C4-2B (cell line): ENCODE results near the gene SHISA9.

Source experiments
- H3K27ac ChIP-seq: fragments of 450-650 bp; 2 replicates; pipeline ENCODE4 v1.5.1; 2017
- CTCF ChIP-seq: fragments of 450-650 bp; conservative IDR thresholded peaks from 2 replicates; pipeline ENCODE4 v1.5.1; 2017; ENCODE audit warnings: mild to moderate bottlenecking
- ZFX ChIP-seq: fragments of 450-650 bp; IDR thresholded peaks from 2 replicates; pipeline ENCODE4 v1.6.1; 2017

SHISA9 gene

GRCh38 chr16:13120091-13120490, 218.7 kb downstream of the SHISA9 start:
- TF ChIP-seq ZFX (no peak), CTCF (no peak)
- H3K27ac ChIP-seq, result no peak overlapping the region

- TF ChIP-seq ZFX (no peak), CTCF (no peak)
- H3K27ac ChIP-seq, result no peak overlapping the region
Measured at GRCh38 chr16:13120557-13120956, 219.2 kb downstream of the SHISA9 start.

DNA sequence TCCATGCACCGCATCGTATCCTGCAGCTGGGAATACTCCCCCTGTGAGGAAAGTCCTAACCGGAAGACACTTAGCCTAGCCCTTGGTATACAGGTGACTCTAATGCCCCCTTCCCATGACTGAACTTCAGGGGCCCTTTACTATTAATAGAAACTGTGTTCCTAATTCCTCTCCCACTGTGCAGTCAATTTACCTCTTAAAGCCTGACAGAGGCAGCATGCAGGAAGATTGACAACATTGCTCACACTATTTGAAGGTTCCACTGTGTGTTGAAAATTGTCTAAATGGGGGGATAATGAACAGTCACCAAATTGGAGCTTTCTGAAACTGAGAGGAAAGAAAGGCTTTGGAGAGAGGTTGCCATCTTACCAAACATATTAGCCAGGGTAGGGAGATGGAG, 222.6 kb downstream of the SHISA9 start:
- no peak overlapping the region for H3K27ac ChIP-seq

GRCh38 chr16:13127144-13127543, 225.7 kb downstream of the SHISA9 start:
- no peak overlapping the region for H3K27ac ChIP-seq

More for the DNA sequence above, 222.6 kb downstream of the SHISA9 start:
- TF ChIP-seq ZFX (no peak), CTCF (no peak)

DNA sequence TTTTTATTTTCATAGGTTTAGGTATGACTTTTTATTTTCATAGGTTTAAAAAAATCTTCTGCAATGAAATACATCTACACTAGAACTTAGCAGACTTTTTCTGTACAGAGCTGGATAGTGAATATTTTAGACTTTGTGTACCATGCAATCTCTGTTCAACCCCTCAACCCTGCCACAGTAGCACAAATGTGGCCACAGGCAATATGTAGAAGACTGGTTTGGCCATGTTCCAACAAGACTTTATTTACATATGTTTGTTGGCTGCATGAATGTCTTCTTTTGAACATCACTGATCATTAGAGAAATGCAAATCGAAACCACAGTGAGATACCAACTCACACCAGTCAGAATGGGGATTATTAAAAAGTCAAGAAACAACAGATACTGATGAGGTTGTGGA, 229.2 kb downstream of the SHISA9 start:
- TF ChIP-seq CTCF (no peak), ZFX (no peak)

More at GRCh38 chr16:13127144-13127543, 225.7 kb downstream of the SHISA9 start:
- TF ChIP-seq CTCF (no peak), ZFX (no peak)

GRCh38 chr16:13134836-13135235, 233.4 kb downstream of the SHISA9 start:
- H3K27ac ChIP-seq, result no peak overlapping the region
- TF ChIP-seq CTCF (no peak), ZFX (no peak)

More for the DNA sequence above, 229.2 kb downstream of the SHISA9 start:
- no peak overlapping the region for H3K27ac ChIP-seq

DNA sequence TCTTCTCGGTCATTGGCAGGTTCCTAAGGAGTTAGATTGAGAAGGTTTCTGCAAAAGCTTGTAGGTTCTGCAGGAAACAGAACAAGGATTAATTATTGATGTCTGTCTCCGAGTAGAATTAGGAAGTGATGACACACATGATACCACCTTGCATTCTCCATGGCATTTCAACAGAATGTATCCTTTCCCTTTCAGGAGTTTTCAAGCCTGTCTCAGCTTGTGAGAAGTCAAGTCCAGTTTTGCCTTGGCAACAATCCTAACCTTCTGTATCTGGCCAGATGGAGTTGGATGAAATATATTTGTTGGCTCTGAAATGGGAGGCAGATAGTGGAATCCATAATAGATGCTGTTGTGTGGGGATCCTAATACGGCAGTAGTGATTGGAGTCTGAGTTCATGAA, 235.5 kb downstream of the SHISA9 start:
- no peak overlapping the region for H3K27ac ChIP-seq
- no peak for TF ChIP-seq ZFX
- TF ChIP-seq CTCF, result no peak
